Neural cell (in vitro differentiated cells): Measurements from ENCODE around the gene TRPM3.

Experiments
- EP300 ChIP-seq: fragments of 450-650 bp; conservative IDR thresholded peaks from 2 replicates; pipeline ENCODE4 v1.6.1; 2014; ENCODE audit warnings: antibody characterized with exemption, mild to moderate bottlenecking, moderate library complexity; ENCODE audit not compliant: poor library complexity, severe bottlenecking
- EZH2 ChIP-seq: fragments of 200-600, 300-800 bp; shearing (Covaris generic), sonication (generic); IDR thresholded peaks from 2 replicates; pipeline ENCODE4 v1.6.1; 2014; ENCODE audit warnings: antibody characterized with exemption, low read length, borderline replicate concordance, mild to moderate bottlenecking; ENCODE audit not compliant: insufficient read depth, poor library complexity, severe bottlenecking
- POLR2AphosphoS5 ChIP-seq: IDR thresholded peaks from 2 replicates; pipeline ENCODE4 v1.6.1; 2012
- TAF1 ChIP-seq: IDR thresholded peaks from 2 replicates; pipeline ENCODE4 v1.6.1; 2012; ENCODE audit warnings: low read depth
- TF ChIP-seq, protein P1 (sequence below): fragments of 450-650 bp; IDR thresholded peaks from 2 replicates; pipeline ENCODE4 v1.5.1; 2014; ENCODE audit warnings: antibody characterized with exemption, mild to moderate bottlenecking, moderate library complexity; ENCODE audit not compliant: poor library complexity, severe bottlenecking

DNA sequence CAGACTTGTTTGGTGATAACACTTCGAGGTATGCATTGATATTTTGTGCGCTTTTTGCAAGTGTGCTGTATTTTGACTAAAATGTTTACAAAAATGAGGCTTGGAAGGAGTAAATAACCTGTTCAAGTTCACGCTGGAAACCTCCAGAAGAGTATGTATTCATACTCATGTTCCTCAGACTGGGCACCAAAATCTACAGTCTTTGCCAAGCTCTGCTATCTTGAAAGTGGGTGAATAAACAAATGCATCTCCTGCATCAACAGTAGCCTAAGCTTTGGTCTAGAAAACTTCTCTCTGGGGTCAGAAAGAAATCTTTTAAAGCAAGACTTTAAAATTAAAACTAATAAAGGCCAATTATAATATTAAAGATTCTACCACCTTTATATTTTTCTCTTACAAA is 157.9 kb downstream of the TRPM3 start:
- TF ChIP-seq POLR2AphosphoS5 (no peak), EZH2 (no peak), EP300 (no peak), TAF1 (no peak)
- TF ChIP-seq, protein P1, sequence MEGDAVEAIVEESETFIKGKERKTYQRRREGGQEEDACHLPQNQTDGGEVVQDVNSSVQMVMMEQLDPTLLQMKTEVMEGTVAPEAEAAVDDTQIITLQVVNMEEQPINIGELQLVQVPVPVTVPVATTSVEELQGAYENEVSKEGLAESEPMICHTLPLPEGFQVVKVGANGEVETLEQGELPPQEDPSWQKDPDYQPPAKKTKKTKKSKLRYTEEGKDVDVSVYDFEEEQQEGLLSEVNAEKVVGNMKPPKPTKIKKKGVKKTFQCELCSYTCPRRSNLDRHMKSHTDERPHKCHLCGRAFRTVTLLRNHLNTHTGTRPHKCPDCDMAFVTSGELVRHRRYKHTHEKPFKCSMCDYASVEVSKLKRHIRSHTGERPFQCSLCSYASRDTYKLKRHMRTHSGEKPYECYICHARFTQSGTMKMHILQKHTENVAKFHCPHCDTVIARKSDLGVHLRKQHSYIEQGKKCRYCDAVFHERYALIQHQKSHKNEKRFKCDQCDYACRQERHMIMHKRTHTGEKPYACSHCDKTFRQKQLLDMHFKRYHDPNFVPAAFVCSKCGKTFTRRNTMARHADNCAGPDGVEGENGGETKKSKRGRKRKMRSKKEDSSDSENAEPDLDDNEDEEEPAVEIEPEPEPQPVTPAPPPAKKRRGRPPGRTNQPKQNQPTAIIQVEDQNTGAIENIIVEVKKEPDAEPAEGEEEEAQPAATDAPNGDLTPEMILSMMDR = no peak
